ENCODE measurements around the gene CHADL. TPM values are rescaled to one million over a fixed set of nuclear protein-coding genes. Genes with fewer than 3 reads are reported as not detected.

The CHADL gene
- total and polyA plus RNA-seq, 9 of the 15 experiments (the other 6 are each of a cell fraction or from before 2014, with no cell fraction given), result not detected

DNA sequence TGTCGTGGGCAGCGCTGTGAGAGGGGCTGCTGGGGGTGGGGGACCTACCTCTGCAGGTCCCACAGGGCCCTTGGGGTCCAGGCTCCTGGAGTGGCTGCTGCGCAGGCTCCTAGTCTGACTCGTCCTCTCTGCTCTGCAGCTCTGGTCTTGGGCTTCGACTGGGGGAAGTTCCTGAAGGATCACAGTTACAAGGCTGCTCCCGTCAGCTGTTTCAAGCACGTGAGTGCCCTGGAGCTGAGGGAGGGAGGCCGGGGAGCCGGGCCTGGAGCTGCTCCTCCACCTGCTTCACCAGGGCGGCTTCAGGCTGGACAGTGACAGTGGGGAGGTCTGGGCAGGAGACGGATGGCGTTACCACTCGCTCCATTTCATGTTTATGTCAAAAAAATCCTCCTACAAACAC lies 23.7 kb downstream of the CHADL start:
- no peak overlapping the region; a peak in 1 of 4 replicates for H3K9ac ChIP-seq (ENCODE audit: insufficient read depth in 1 of 2, low read depth in 2 of 2, low read length in 2 of 2)
- POLR2A ChIA-PET, result no interaction called here
- TF ChIP-seq RBM14 (IDR thresholded peaks at IDR 0.05; ENCODE audit: borderline replicate concordance, insufficient read depth, low read depth, low read length) (no peak), RBFOX2 (IDR thresholded peaks at IDR 0.05; ENCODE audit: low read depth, low read length) (peak; percentile 64)

DNA sequence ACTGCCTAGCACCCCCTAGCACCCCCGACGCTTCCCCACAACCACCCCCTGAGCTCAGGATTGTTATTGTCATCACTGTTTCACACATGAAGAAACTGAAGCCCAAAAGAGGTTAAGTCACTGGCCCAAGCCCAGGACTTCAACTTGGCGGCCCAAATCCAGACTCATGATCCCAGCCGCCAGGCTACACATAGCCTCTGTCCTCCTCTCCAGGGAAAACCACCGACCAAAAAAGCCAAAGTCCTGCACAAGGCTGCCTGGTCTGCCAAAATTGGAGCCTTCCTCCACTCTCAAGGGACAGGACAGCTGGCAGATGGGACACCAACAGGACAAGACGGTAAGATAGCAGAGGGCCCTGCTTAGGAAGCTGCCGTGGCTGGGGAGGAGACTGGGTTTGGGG lies 24.8 kb downstream of the CHADL start:
- Histone ChIP-seq H3K9me1 (ENCODE audit: control insufficient read depth, insufficient read depth, low read length) (peaks cover 3% of the 10 kb centered on the region), H3K4me2 (ENCODE audit: insufficient read depth, low read length) (no peak overlapping the region), H2AFZ (ENCODE audit: low read depth, low read length) (no peak overlapping the region), H3K4me1 (replicated peaks in 1 of 2; ENCODE audit: control insufficient read depth in 2 of 2, insufficient read depth in 2 of 2, low read length in 2 of 2) (peaks cover 2 to 9% of the 10 kb centered on the region in 2 experiments; a peak in 2 of 5 replicates), H3K4me3 (no peak overlapping the region), H3K36me3 (ENCODE audit: control insufficient read depth, insufficient read depth, low read length) (peaks cover 48% of the 10 kb centered on the region; the same call in 2 of the 3 replicates), H3K9me3 (replicated peaks; ENCODE audit: control insufficient read depth, insufficient read depth, low read depth, low read length) (peaks cover 3% of the 10 kb centered on the region; the same call in 1 of the 2 replicates), H3K27ac (ENCODE audit: extremely low read depth, low read depth, low read length) (no peak overlapping the region), H3K9ac (ENCODE audit: insufficient read depth in 1 of 2, low read depth in 2 of 2, low read length in 2 of 2) (no peak overlapping the region), H3K27me3 (ENCODE audit: control insufficient read depth in 2 of 2, insufficient read depth in 2 of 2, low read length in 2 of 2) (no peaks in the 10 kb centered on the region), H3K79me2 (ENCODE audit: control insufficient read depth, insufficient read depth, low read length) (no peaks in the 10 kb centered on the region), H4K20me1 (replicated peaks; ENCODE audit: control insufficient read depth, insufficient read depth, low read length) (no peaks in the 10 kb centered on the region)
- no TSS peak for BruUV-seq (replicated peaks)
- ChIA-PET CTCF (ENCODE audit: low intra/inter-chr PET ratio) (no interaction called here), POLR2A (interaction anchor here (0.7 kb wide), 1 partner anchor 117 kb away, joined by 3 read pairs; no protein-coding TSS in a partner anchor)
- intact Hi-C loops (cut with micrococcal nuclease), result no loop called here
- ATAC-seq (no peak), DNase-seq (ENCODE audit: extremely low read depth in 1 of 4, low spot score in 3 of 4) (no peak), FAIRE-seq (no peak)
- WGBS (ENCODE audit: insufficient coverage, low coverage, missing lambda C conversion rate), result 97% methylated on average over 4 of the region's 7 CpGs
- TF ChIP-seq ETS2 (tag; IDR thresholded peaks at IDR 0.05; ENCODE audit: borderline replicate concordance, poor library complexity, severe bottlenecking) (no peak), ADNP (tag; IDR thresholded peaks at IDR 0.05) (no peak), CTBP1 (IDR thresholded peaks at IDR 0.05; ENCODE audit: borderline replicate concordance) (no peak), HNRNPUL1 (IDR thresholded peaks at IDR 0.05; ENCODE audit: low read length) (no peak), FUS (optimal IDR thresholded peaks at IDR 0.05; ENCODE audit: low read depth, low read length) (no peak), ZNF263 (CRISPR knock-in tag; IDR thresholded peaks at IDR 0.05; ENCODE audit: borderline replicate concordance) (no peak)
- TF ChIP-seq, protein P1, sequence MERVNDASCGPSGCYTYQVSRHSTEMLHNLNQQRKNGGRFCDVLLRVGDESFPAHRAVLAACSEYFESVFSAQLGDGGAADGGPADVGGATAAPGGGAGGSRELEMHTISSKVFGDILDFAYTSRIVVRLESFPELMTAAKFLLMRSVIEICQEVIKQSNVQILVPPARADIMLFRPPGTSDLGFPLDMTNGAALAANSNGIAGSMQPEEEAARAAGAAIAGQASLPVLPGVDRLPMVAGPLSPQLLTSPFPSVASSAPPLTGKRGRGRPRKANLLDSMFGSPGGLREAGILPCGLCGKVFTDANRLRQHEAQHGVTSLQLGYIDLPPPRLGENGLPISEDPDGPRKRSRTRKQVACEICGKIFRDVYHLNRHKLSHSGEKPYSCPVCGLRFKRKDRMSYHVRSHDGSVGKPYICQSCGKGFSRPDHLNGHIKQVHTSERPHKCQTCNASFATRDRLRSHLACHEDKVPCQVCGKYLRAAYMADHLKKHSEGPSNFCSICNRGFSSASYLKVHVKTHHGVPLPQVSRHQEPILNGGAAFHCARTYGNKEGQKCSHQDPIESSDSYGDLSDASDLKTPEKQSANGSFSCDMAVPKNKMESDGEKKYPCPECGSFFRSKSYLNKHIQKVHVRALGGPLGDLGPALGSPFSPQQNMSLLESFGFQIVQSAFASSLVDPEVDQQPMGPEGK (CRISPR knock-in tag; IDR thresholded peaks at IDR 0.05; ENCODE audit: borderline replicate concordance), result no peak
- in situ Hi-C loops (cut with MboI), result no loop called here

More for the DNA sequence above, 23.7 kb downstream of the CHADL start:
- Histone ChIP-seq H3K27me3 (ENCODE audit: control insufficient read depth in 2 of 2, insufficient read depth in 2 of 2, low read length in 2 of 2) (no peaks in the 10 kb centered on the region), H3K36me3 (ENCODE audit: control insufficient read depth, insufficient read depth, low read length) (peaks cover 55% of the 10 kb centered on the region; the same call in 2 of the 3 replicates), H3K9me3 (replicated peaks; ENCODE audit: control insufficient read depth, insufficient read depth, low read depth, low read length) (peaks cover 3% of the 10 kb centered on the region; the same call in 1 of the 2 replicates), H3K4me2 (ENCODE audit: insufficient read depth, low read length) (no peak overlapping the region), H2AFZ (ENCODE audit: low read depth, low read length) (no peak overlapping the region), H3K27ac (ENCODE audit: extremely low read depth, low read depth, low read length) (no peak overlapping the region), H3K79me2 (ENCODE audit: control insufficient read depth, insufficient read depth, low read length) (no peaks in the 10 kb centered on the region), H3K4me1 (replicated peaks in 1 of 2; ENCODE audit: control insufficient read depth in 2 of 2, insufficient read depth in 2 of 2, low read length in 2 of 2) (peaks cover 2 to 9% of the 10 kb centered on the region in 2 experiments; a peak in 2 of 5 replicates), H3K9me1 (ENCODE audit: control insufficient read depth, insufficient read depth, low read length) (peaks cover 3% of the 10 kb centered on the region), H3K4me3 (no peak overlapping the region), H4K20me1 (replicated peaks; ENCODE audit: control insufficient read depth, insufficient read depth, low read length) (no peaks in the 10 kb centered on the region)
- no TSS peak for BruUV-seq (replicated peaks)
- DNase-seq (ENCODE audit: extremely low read depth in 1 of 4, low spot score in 3 of 4) (no peak), FAIRE-seq (no peak), ATAC-seq (no peak)
- intact Hi-C loops (cut with micrococcal nuclease), result no loop called here
- 92% methylated on average over 9 of the region's 13 CpGs for WGBS (ENCODE audit: insufficient coverage, low coverage, missing lambda C conversion rate)
- in situ Hi-C loops (cut with MboI), result no loop called here
- CTCF ChIA-PET (ENCODE audit: low intra/inter-chr PET ratio), result no interaction called here
